H1 (cell line): ENCODE data around the gene SERINC5. TPM values are rescaled to one million over a fixed set of nuclear protein-coding genes. Genes with fewer than 3 reads are reported as not detected.
A peak's percentile ranks its signal among the peaks of the same experiment; 100 is the strongest.

Experiments
- CTCF ChIA-PET: fragments of 300-600 bp; sonication (Branson Sonifier 250); formaldehyde crosslinking; loops from one replicate; lab custom pipeline; 2021; ENCODE audit not compliant: partially characterized antibody; lab: Charles Lee
- POLR2A ChIA-PET: fragments of 300-600 bp; sonication (Branson Sonifier 250); formaldehyde crosslinking; loops from one replicate; lab custom pipeline; 2021; ENCODE audit warnings: inconsistent platforms; ENCODE audit not compliant: partially characterized antibody; lab: Charles Lee
- DNase-seq, 2 experiments: peaks; one replicate each; pipeline versions ENCODE4 v3.0.0 to v3.0.0-alpha.2; 2010 to 2022; ENCODE audit warnings: low spot score in 2 of 2, low read depth in 1 of 2, mixed read lengths in 1 of 2
- FAIRE-seq: peaks from 2 replicates; lab custom pipeline; 2011; peaks lifted over from hg19 to GRCh38; lab: Jason Lieb, UNC
- H2AFZ ChIP-seq: 2 replicates; pipeline ENCODE4 v1.8.1; 2012; ENCODE audit warnings: low read length, inconsistent platforms
- H2AK5ac ChIP-seq: 2 replicates; pipeline ENCODE4 v1.6.1; 2013; ENCODE audit warnings: low read depth, low read length
- H2BK120ac ChIP-seq: replicated peaks from 2 replicates; pipeline ENCODE3; 2013; ENCODE audit warnings: low read depth, low read length, inconsistent platforms
- H2BK12ac ChIP-seq: 2 replicates; pipeline ENCODE4 v1.6.1; 2013; ENCODE audit warnings: low read depth, low read length
- H2BK15ac ChIP-seq: 2 replicates; pipeline ENCODE4 v1.6.1; 2013; ENCODE audit warnings: low read length
- H2BK20ac ChIP-seq: 2 replicates; pipeline ENCODE4 v1.6.1; 2013; ENCODE audit warnings: low read length
- H2BK5ac ChIP-seq: 2 replicates; pipeline ENCODE4 v1.6.1; 2013; ENCODE audit warnings: low read depth, low read length
- H3K14ac ChIP-seq: 2 replicates; pipeline ENCODE4 v1.6.1; 2013; ENCODE audit warnings: inconsistent platforms; ENCODE audit not compliant: insufficient read length
- H3K18ac ChIP-seq: 2 replicates; pipeline ENCODE4 v1.6.1; 2013; ENCODE audit warnings: low read length; ENCODE audit errors: extremely low read depth
- H3K23ac ChIP-seq: 2 replicates; pipeline ENCODE4 v1.6.1; 2013; ENCODE audit warnings: inconsistent platforms; ENCODE audit not compliant: insufficient read length
- H3K23me2 ChIP-seq: 2 replicates; pipeline ENCODE4 v1.6.1; 2013; ENCODE audit warnings: low read depth, low read length
- H3K27ac ChIP-seq: 2 replicates; pipeline ENCODE4 v1.6.1; 2011; ENCODE audit warnings: low read depth, low read length, inconsistent platforms
- H3K27me3 ChIP-seq, 4 experiments: replicated peaks in 1 of 4; 1 replicate in 1 of 4; 2 replicates in 3 of 4; pipeline versions ENCODE4 v1.6.1 to v1.8.1; 2011 to 2013; ENCODE audit warnings: low read length in 3 of 4, mild to moderate bottlenecking in 3 of 4, inconsistent platforms in 2 of 4, mixed read lengths in 2 of 4, moderate library complexity in 1 of 4; ENCODE audit not compliant: control insufficient read depth in 3 of 4, insufficient read depth in 3 of 4; ENCODE audit errors: extremely low read depth in 1 of 4
- H3K36me3 ChIP-seq, 4 experiments: 2 replicates each; pipeline versions ENCODE4 v1.6.1 to v1.8.1; 2011 to 2013; ENCODE audit warnings: mild to moderate bottlenecking in 4 of 4, low read length in 3 of 4, moderate library complexity in 2 of 4, control low read depth in 1 of 4, inconsistent platforms in 1 of 4; ENCODE audit not compliant: insufficient read depth in 4 of 4, control insufficient read depth in 2 of 4
- H3K4ac ChIP-seq: replicated peaks from 2 replicates; pipeline ENCODE3; 2013; ENCODE audit warnings: low read length, low read depth, mixed read lengths, inconsistent platforms; ENCODE audit not compliant: insufficient read length
- H3K4me1 ChIP-seq, 4 experiments: replicated peaks in 1 of 4; 1 replicate in 1 of 4; 2 replicates in 3 of 4; pipeline versions ENCODE4 v1.6.1 to v1.8.1; 2011 to 2013; ENCODE audit warnings: low read length in 3 of 4, inconsistent platforms in 2 of 4, mixed read lengths in 1 of 4; ENCODE audit not compliant: insufficient read depth in 4 of 4, control insufficient read depth in 3 of 4
- H3K4me2 ChIP-seq, 2 experiments: 2 replicates each; pipeline versions ENCODE4 v1.6.1 to v1.8.1; 2011 to 2013; ENCODE audit warnings: low read depth in 2 of 2, low read length in 2 of 2, control low read depth in 1 of 2, inconsistent platforms in 1 of 2, mild to moderate bottlenecking in 1 of 2; ENCODE audit not compliant: insufficient read depth in 1 of 2
- H3K4me3 ChIP-seq, 4 experiments: fragments of 200-600, 300-600 bp in 1 of 4; sonication (generic), shearing (Covaris generic), sonication (Bioruptor Twin) in 1 of 4; 2 replicates each; pipeline versions ENCODE4 v1.5.1 to v1.8.1; 2011 to 2016; ENCODE audit warnings: low read length in 4 of 4, low read depth in 3 of 4, control low read depth in 2 of 4, inconsistent platforms in 2 of 4, mild to moderate bottlenecking in 2 of 4, mixed read lengths in 1 of 4, moderate library complexity in 1 of 4; ENCODE audit not compliant: insufficient read depth in 2 of 4; ENCODE audit errors: extremely low read depth in 1 of 4
- H3K56ac ChIP-seq: replicated peaks from 2 replicates; pipeline ENCODE3; 2013; ENCODE audit warnings: low read depth, mild to moderate bottlenecking, mixed read lengths, low read length, inconsistent platforms; ENCODE audit not compliant: insufficient read length
- H3K79me1 ChIP-seq: 2 replicates; pipeline ENCODE4 v1.6.1; 2013; ENCODE audit warnings: low read depth, low read length, control low read depth
- H3K79me2 ChIP-seq, 2 experiments: 2 replicates each; pipeline versions ENCODE4 v1.6.1 to v1.8.1; 2012 to 2013; ENCODE audit warnings: low read length in 2 of 2, mild to moderate bottlenecking in 2 of 2, inconsistent platforms in 1 of 2; ENCODE audit not compliant: insufficient read depth in 2 of 2, control insufficient read depth in 1 of 2
- H3K9ac ChIP-seq, 4 experiments: replicated peaks in 1 of 4; 1 replicate in 1 of 4; 2 replicates in 3 of 4; pipeline versions ENCODE4 v1.6.1 to v1.8.1; 2011 to 2013; ENCODE audit warnings: low read depth in 3 of 4, low read length in 3 of 4, control low read depth in 2 of 4, mild to moderate bottlenecking in 2 of 4, moderate library complexity in 2 of 4, inconsistent platforms in 1 of 4; ENCODE audit errors: extremely low read depth in 1 of 4
- H3K9me3 ChIP-seq, 2 experiments: 2 replicates each; pipeline versions ENCODE4 v1.6.1 to v1.8.1; 2012 to 2013; ENCODE audit warnings: mild to moderate bottlenecking in 2 of 2, moderate library complexity in 2 of 2, control low read depth in 1 of 2, inconsistent platforms in 1 of 2, low read depth in 1 of 2, low read length in 1 of 2, mixed read lengths in 1 of 2; ENCODE audit not compliant: insufficient read depth in 2 of 2
- H4K20me1 ChIP-seq, 2 experiments: replicated peaks in 1 of 2; 2 replicates each; pipeline versions ENCODE3 to v1.8.1; 2011 to 2013; ENCODE audit warnings: inconsistent platforms in 2 of 2, low read length in 2 of 2, mild to moderate bottlenecking in 1 of 2; ENCODE audit not compliant: insufficient read depth in 2 of 2, control insufficient read depth in 1 of 2
- H4K5ac ChIP-seq: 2 replicates; pipeline ENCODE4 v1.6.1; 2013; ENCODE audit warnings: low read length, low read depth, mixed read lengths, inconsistent platforms; ENCODE audit not compliant: insufficient read length
- H4K8ac ChIP-seq: 2 replicates; pipeline ENCODE4 v1.8.0; 2013; ENCODE audit warnings: mild to moderate bottlenecking, moderate library complexity, low read length, inconsistent platforms; ENCODE audit not compliant: insufficient read depth; ENCODE audit errors: extremely low read depth
- H4K91ac ChIP-seq: replicated peaks from 2 replicates; pipeline ENCODE3; 2013; ENCODE audit warnings: low read length, mixed read lengths, inconsistent platforms; ENCODE audit not compliant: insufficient read length
- SIRT6 ChIP-seq: IDR thresholded peaks from one replicate; pipeline ENCODE4 v1.7.1; 2012; ENCODE audit warnings: low read length, inconsistent platforms
- TEAD4 ChIP-seq: IDR thresholded peaks from 2 replicates; pipeline ENCODE4 v1.6.1; 2012; ENCODE audit warnings: low read depth, low read length, inconsistent platforms, mixed read lengths
- WGBS, 2 experiments: shearing (Covaris generic) in 1 of 2; methylation state at CpG; one replicate each; pipeline versions ENCODE4 v1.1.6 to v1.1.7; 2013 to 2015; ENCODE audit warnings: low lambda C conversion rate in 2 of 2, mixed read lengths in 2 of 2, inconsistent platforms in 1 of 2, low coverage in 1 of 2, missing lambda C conversion rate in 1 of 2; ENCODE audit not compliant: insufficient replicate concordance in 2 of 2, insufficient coverage in 1 of 2, insufficient read length in 1 of 2; ENCODE audit errors: extremely low coverage in 1 of 2, missing lambda C conversion rate in 1 of 2; 5-methylcytosine and 5-hydroxymethylcytosine counted together
- polyA plus RNA-seq, 7 experiments: library from polyadenylated mRNA; depleted of rRNA in 3 of 7; stranded (reverse) in 5 of 7; unstranded in 2 of 7; fragments of >200 nt in 5 of 7; fragments of 200-250 nt in 2 of 7; gene quantifications; 1 replicate in 5 of 7; 2 replicates in 1 of 7; 4 replicates in 1 of 7; pipeline versions ENCODE4 v1.2.1 to v1.2.3, GENCODE V29; 2011 to 2013; ENCODE audit warnings: missing spikeins in 2 of 7, mixed read lengths in 2 of 7
- total RNA-seq: library from RNA; stranded (reverse); fragmentation: NEBNext Ultra II Directional; extraction: Animal tissue kit (Norgen Biotek cat#: 25700); gene quantifications from 2 replicates; pipeline ENCODE4 v1.2.1, GENCODE V29; 2021

Gene SERINC5
- total and polyA plus RNA-seq, 2 of the 8 experiments (the other 6 are each of a cell fraction or from before 2014, with no cell fraction given): 32.2 to 149 TPM

- H3K27me3 ChIP-seq: no peaks in the 10 kb centered on the region
- no peak overlapping the region for H3K14ac ChIP-seq
- H3K4me3 ChIP-seq: no peak overlapping the region
- no peak for TF ChIP-seq SIRT6
- 0 out of 2 replicates have a peak, but pooled peaks have one; percentile 8 for TF ChIP-seq TEAD4
- no peak overlapping the region for H4K91ac ChIP-seq
- H3K4me2 ChIP-seq: peak overlapping the region; percentile 26 to 55; a peak in 1 of 4 replicates
- H2BK12ac ChIP-seq: peak overlapping the region; percentile 63; the same call in 1 of the 2 replicates
- H2AK5ac ChIP-seq: 0 out of 2 replicates have a peak overlapping the region, but pooled peaks have one; percentile 59
- H4K20me1 ChIP-seq: peaks cover 2% of the 10 kb centered on the region in 2 experiments
- H3K27ac ChIP-seq: no peak overlapping the region
- H3K9ac ChIP-seq: no peak overlapping the region
- FAIRE-seq (no peak), DNase-seq (no peak)
- peaks cover 0 to 3% (median 0%) of the 10 kb centered on the region in 4 experiments; a peak in 2 of 8 replicates for H3K36me3 ChIP-seq
- no peak overlapping the region for H3K4ac ChIP-seq
- H4K5ac ChIP-seq: peak overlapping the region; percentile 52
- H3K79me1 ChIP-seq: peaks cover 9% of the 10 kb centered on the region
- POLR2A ChIA-PET: interaction anchor here (0.7 to 1.6 kb wide), 6 partner anchors 7 to 65 kb away, joined by 3 to 7 read pairs (median 4); partner anchors contain the start of gene SERINC5
- WGBS, 2 experiments: 81% methylated on average over 4 of the region's 4 CpGs; no CpG with 5 or more reads in 1 of the 2 experiments
- no peak overlapping the region for H2BK5ac ChIP-seq
- no peak overlapping the region for H2BK120ac ChIP-seq
- H3K23me2 ChIP-seq: no peaks in the 10 kb centered on the region
- peaks cover 16 to 46% (median 27%) of the 10 kb centered on the region in 4 experiments for H3K4me1 ChIP-seq
- no peak overlapping the region for H4K8ac ChIP-seq
- no peak overlapping the region for H2BK20ac ChIP-seq
- H3K56ac ChIP-seq: no peak overlapping the region
- CTCF ChIA-PET: interaction anchor here (0.7 to 1.5 kb wide), 2 partner anchors 65 to 115 kb away, joined by 3 read pairs; no protein-coding TSS in a partner anchor
- no peak overlapping the region for H2AFZ ChIP-seq
- no peak overlapping the region for H3K23ac ChIP-seq
- H2BK15ac ChIP-seq: no peak overlapping the region
- peaks cover 0 to 88% of the 10 kb centered on the region in 2 experiments; a peak in 3 of 4 replicates for H3K79me2 ChIP-seq
- no peak overlapping the region for H3K18ac ChIP-seq
- H3K9me3 ChIP-seq: no peaks in the 10 kb centered on the region
Measured at GRCh38 chr5:80191397-80191796, 64.5 kb downstream of the SERINC5 start.
